ENCODE data around the gene TINCR.

Gene TINCR

DNA sequence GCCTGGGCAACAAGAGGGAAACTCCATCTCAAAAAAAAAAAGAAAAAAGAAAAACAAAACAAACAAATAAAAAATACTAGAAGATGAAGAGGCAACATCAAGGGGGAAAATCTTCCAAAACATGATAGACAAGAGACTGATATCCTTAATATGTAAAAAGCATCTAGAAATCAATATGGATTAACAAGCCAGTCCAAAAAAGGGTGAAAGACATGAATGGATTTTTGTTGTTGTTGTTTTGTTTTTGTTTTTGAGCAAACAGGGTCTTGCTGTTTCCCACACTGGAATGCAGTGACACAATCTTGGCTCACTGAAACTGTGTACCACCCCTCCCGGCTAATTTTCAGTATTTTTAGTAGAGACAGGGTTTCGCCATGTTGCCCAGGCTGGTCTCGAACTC is 4.0 kb upstream of the TINCR start:
- Histone ChIP-seq H4K20me1 (no peaks in the 10 kb centered on the region), H3K4me3 (no peak overlapping the region), H3K27ac (peak overlapping the region in 4 of 11 experiments; percentile 1 to 18 (median 4); a peak in 3 of 22 replicates), H3K4me1 (peaks cover 0 to 24% (median 14%) of the 10 kb centered on the region in 10 experiments; a peak in 15 of 20 replicates), H3K36me3 (no peaks in the 10 kb centered on the region), H3K9ac (peak overlapping the region in 2 of 11 experiments; percentile 4 to 34; a peak in 1 of 22 replicates), H3K9me3 (replicated peaks in 1 of 11) (no peaks in the 10 kb centered on the region), H3K4me2 (peak overlapping the region in 7 of 11 experiments; percentile 15 to 66 (median 56); a peak in 10 of 22 replicates), H3K27me3 (no peaks in the 10 kb centered on the region)
- TF ChIP-seq Cebpa-rat (IDR thresholded peaks at IDR 0.05), result no peak

DNA sequence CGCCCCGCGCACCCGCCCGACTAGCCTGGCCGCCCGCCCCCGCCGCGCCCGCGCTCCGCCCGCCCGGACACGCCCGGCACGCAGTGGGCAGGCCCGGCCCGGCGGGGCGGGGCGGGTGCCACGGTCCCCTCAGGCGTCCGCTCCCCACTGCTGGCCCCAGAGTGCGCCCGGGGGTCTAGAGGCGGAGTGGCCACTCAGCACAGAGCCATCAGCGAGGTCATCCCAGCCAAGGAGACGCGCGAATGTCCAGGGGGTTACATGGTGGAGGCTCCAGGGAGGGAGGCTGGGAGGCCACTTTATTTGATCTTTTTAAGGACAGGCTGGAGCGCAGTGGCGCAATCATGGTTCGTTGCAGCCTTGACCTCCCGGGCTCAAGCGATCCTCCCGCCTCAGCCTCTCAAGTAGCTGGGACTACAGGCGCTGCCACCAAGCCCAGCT is 236 bp upstream of the TINCR start:
- H3K4me3 ChIP-seq, result no peak overlapping the region
- H3K9ac ChIP-seq, result no peak overlapping the region
- H3K4me2 ChIP-seq, result no peak overlapping the region

DNA sequence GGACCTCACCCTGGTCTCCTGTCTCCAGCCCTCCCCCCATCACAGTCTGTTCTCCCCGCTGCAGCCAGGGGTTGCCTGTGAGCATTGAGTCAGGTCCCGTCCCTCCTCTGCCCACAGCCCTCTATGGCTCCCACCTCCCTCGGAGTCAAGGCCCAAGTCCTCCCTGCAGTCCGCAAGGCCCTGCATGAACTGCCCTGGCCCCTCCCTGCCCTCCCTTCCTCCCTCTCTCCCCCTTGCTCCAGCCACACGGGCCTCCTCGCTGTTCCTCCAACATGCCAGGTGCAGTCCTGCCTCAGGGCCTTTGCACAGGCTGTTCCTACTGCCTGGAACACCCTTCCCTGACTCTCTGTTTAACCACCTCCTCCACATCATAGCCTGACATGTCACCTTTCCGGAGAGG is 2.8 kb downstream of the TINCR start:
- peaks cover 0 to 16% (median 7%) of the 10 kb centered on the region in 10 experiments; a peak in 11 of 20 replicates for H3K4me1 ChIP-seq
- no peak for TF ChIP-seq Cebpa-rat (IDR thresholded peaks at IDR 0.05)
- H3K27me3 ChIP-seq, result no peaks in the 10 kb centered on the region
- H4K20me1 ChIP-seq, result peaks cover 0 to under 1% (median 0%) of the 10 kb centered on the region in 11 experiments; a peak in 1 of 22 replicates
- no peak overlapping the region for H3K9ac ChIP-seq
- H3K36me3 ChIP-seq, result no peaks in the 10 kb centered on the region; a peak in 1 of 22 replicates
- no peak overlapping the region for H3K4me2 ChIP-seq
- no peak overlapping the region for H3K27ac ChIP-seq
- H3K4me3 ChIP-seq, result no peak overlapping the region
- peaks cover 8 to 14% (median 10%) of the 10 kb centered on the region in 11 experiments for H3K9me3 ChIP-seq (replicated peaks in 1 of 11)

More for the DNA sequence above, 236 bp upstream of the TINCR start:
- Histone ChIP-seq H3K9me3 (replicated peaks in 1 of 11) (no peaks in the 10 kb centered on the region), H3K4me1 (peaks cover 0 to 32% (median 17%) of the 10 kb centered on the region in 10 experiments; a peak in 16 of 20 replicates), H3K36me3 (no peaks in the 10 kb centered on the region), H4K20me1 (no peaks in the 10 kb centered on the region; a peak in 1 of 22 replicates), H3K27ac (no peak overlapping the region), H3K27me3 (no peaks in the 10 kb centered on the region)
- no peak for TF ChIP-seq Cebpa-rat (IDR thresholded peaks at IDR 0.05)

DNA sequence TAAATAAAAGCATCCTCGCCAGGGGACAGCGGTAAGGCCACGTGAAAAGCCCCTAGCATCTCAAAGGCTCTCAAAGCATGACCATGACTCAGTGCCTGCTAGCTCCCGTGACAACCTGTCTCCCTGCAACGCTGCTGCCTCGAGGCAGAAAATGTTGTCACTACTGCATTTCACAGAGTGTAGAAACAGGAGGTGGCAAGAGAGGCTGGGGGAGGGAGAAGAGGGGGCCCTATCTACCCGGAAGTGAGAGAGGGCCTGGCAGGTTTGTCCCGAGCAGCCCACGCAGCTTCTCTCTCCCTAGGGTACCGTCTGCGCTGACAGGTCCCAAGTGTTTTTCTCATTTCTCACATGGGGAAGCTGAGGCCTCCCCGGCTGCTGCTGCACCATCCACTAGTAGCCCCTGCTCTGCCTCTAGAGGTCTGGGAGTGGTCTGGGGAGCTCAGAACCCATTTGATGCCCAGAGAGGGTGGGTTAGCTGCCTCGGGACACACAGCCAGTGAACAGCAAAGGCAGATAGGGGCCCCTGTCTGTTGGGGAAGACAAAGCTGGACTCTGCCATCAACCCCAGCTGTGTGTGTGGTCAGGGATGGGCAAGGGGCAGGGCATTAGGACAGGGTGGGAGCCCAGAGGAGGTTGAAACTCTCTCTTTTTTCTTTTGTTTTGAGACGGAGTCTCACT is 3.7 kb downstream of the TINCR start:
- Histone ChIP-seq H3K27ac (peak overlapping the region in 2 of 11 experiments; percentile 2 to 7; a peak in 1 of 22 replicates), H3K9ac (no peak overlapping the region; a peak in 1 of 22 replicates), H3K36me3 (no peaks in the 10 kb centered on the region; a peak in 1 of 22 replicates), H3K4me2 (peak overlapping the region in 8 of 11 experiments; percentile 10 to 37 (median 24); a peak in 6 of 22 replicates), H4K20me1 (peaks cover 0 to 5% (median 0%) of the 10 kb centered on the region in 11 experiments; a peak in 1 of 22 replicates), H3K9me3 (replicated peaks in 1 of 11) (peaks cover 8 to 14% (median 10%) of the 10 kb centered on the region in 11 experiments), H3K27me3 (no peaks in the 10 kb centered on the region), H3K4me3 (no peak overlapping the region), H3K4me1 (peaks cover 0 to 16% (median 7%) of the 10 kb centered on the region in 10 experiments; a peak in 11 of 20 replicates)
- peak in 1 of 11 experiments; percentile 63; a peak in 1 of 22 replicates for TF ChIP-seq Cebpa-rat (IDR thresholded peaks at IDR 0.05)

DNA sequence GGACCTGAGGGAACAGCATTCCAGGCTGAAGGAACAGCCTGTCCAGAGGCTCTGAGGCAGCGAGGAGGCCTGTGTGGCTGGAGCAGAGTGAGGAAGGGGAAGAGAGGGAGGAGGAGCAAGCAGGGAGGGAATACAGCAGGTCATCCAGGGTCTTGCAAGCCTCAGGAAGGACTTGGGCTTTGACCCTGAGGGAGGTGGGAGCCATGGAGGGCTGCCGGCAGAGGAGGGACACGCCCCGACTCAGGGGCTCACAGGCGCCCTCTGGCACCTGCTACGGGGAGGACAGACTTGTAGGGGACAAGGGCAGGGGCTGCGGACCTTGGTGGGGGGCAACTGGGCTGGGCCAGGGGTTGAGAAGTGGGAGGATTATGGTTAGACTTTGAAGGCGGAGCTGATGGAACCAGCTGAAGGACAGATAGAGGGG is 4.7 kb downstream of the TINCR start:
- no peak for TF ChIP-seq Cebpa-rat (IDR thresholded peaks at IDR 0.05)
- Histone ChIP-seq H3K4me2 (no peak overlapping the region), H3K9me3 (replicated peaks in 1 of 11) (peaks cover 8 to 14% (median 10%) of the 10 kb centered on the region in 11 experiments), H3K4me3 (no peak overlapping the region), H3K36me3 (no peaks in the 10 kb centered on the region; a peak in 1 of 22 replicates), H3K27ac (peak overlapping the region in 1 of 11 experiments; percentile 9; a peak in 2 of 22 replicates), H3K9ac (no peak overlapping the region), H3K27me3 (no peaks in the 10 kb centered on the region), H3K4me1 (peaks cover 0 to 18% (median 7%) of the 10 kb centered on the region in 10 experiments; a peak in 14 of 20 replicates), H4K20me1 (peaks cover 0 to 5% (median 0%) of the 10 kb centered on the region in 11 experiments; a peak in 1 of 22 replicates)

DNA sequence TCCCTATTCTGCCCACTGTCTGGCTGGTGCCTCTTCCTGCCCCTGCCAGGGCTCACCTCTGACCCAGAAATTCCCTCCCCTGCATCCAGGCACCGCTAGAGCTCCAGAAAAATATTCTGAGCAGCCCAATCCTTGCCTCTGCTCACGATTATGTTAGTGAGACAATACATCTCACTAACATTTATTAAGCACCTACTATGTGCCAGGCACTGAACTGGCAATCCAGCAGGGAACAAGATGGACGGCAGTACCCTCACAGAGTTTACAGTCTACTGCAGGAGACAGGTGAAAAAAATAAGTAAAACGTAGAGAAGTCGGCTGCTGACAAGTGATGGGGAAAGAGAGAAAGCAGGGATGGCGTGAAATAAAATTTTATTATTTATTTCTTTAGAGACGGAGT is 5.5 kb downstream of the TINCR start:
- no peaks in the 10 kb centered on the region for H3K27me3 ChIP-seq
- H3K27ac ChIP-seq, result no peak overlapping the region
- TF ChIP-seq Cebpa-rat (IDR thresholded peaks at IDR 0.05), result no peak
- H3K9ac ChIP-seq, result no peak overlapping the region
- no peaks in the 10 kb centered on the region; a peak in 1 of 22 replicates for H3K36me3 ChIP-seq
- peaks cover 0 to 6% (median 0%) of the 10 kb centered on the region in 11 experiments; a peak in 3 of 22 replicates for H4K20me1 ChIP-seq
- H3K4me1 ChIP-seq, result peaks cover 0 to 25% (median 15%) of the 10 kb centered on the region in 10 experiments; a peak in 18 of 20 replicates
- no peak overlapping the region for H3K4me3 ChIP-seq
- H3K4me2 ChIP-seq, result no peak overlapping the region
- peaks cover 8 to 14% (median 10%) of the 10 kb centered on the region in 11 experiments for H3K9me3 ChIP-seq (replicated peaks in 1 of 11)

DNA sequence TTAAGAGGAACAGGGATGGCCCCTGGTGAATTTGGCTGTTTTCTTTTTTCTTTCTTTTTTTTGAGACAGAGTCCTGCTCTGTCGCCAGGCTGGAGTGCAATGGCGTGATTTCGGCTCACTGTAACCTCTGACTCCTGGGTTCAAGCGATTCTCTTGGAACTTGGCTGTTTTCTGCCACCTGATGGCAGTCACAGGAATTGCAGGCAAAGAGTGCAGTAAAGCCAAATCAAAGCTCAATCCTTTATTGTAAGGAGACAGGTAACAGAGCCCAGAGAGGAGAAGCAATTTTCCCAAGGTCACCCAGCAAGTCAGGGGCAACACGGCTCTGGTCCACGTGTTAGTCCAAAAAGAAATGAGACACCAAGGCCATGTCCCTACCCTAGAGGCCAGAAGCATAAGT is 6.2 kb downstream of the TINCR start:
- no peak overlapping the region for H3K4me2 ChIP-seq
- no peaks in the 10 kb centered on the region for H3K27me3 ChIP-seq
- peaks cover 8 to 14% (median 10%) of the 10 kb centered on the region in 11 experiments for H3K9me3 ChIP-seq (replicated peaks in 1 of 11)
- TF ChIP-seq Cebpa-rat (IDR thresholded peaks at IDR 0.05), result no peak
- H4K20me1 ChIP-seq, result peaks cover 0 to 6% (median 0%) of the 10 kb centered on the region in 11 experiments; a peak in 3 of 22 replicates
- peaks cover 0 to 26% (median 16%) of the 10 kb centered on the region in 10 experiments; a peak in 18 of 20 replicates for H3K4me1 ChIP-seq
- H3K9ac ChIP-seq, result no peak overlapping the region
- H3K27ac ChIP-seq, result no peak overlapping the region
- no peaks in the 10 kb centered on the region; a peak in 1 of 22 replicates for H3K36me3 ChIP-seq
- no peak overlapping the region for H3K4me3 ChIP-seq

DNA sequence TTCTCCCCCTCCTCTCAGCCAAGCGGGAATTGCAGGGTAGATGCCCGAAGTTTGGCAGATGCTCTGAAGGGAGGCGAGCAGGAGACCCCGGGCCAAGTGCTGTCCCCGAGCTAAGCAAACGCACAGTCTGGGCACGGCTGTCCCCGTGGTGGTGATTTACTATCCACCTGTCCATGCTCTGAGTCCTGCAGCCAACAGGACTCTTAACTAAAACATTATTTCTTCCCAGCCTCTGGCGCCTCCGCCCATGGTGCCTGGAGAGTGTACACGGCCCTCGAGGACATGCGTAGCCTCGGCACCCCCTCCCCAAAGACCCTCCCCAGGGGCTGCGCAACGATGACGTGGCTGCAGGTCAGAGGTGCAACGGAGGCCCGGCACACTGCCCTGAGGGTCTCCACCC is 7.6 kb downstream of the TINCR start:
- TF ChIP-seq Cebpa-rat (IDR thresholded peaks at IDR 0.05), result no peak
- Histone ChIP-seq H3K9ac (no peak overlapping the region), H3K27ac (no peak overlapping the region), H3K36me3 (no peaks in the 10 kb centered on the region; a peak in 1 of 22 replicates), H4K20me1 (peaks cover 0 to 6% (median 0%) of the 10 kb centered on the region in 11 experiments; a peak in 3 of 22 replicates), H3K4me3 (no peak overlapping the region), H3K9me3 (replicated peaks in 1 of 11) (peaks cover 8 to 14% (median 10%) of the 10 kb centered on the region in 11 experiments), H3K4me1 (peaks cover 0 to 32% (median 16%) of the 10 kb centered on the region in 10 experiments; a peak in 18 of 20 replicates), H3K27me3 (no peaks in the 10 kb centered on the region), H3K4me2 (no peak overlapping the region)

DNA sequence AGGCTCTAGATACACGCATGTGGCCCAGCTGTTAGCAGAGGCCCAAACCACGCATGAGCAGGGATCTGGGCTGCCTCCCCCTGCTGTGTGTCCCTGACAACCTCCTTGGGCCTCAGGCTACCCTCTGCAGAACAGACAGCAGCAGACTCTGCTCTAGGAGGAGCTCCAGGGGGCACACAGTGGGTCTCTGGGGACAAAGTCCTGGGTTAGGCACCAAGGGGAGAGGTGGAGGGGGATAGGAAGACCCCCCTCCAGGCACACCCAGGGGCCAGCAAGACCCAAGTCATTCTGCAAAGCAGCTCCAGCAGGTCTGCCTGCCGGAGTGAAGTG is 8.0 kb downstream of the TINCR start:
- H3K27me3 ChIP-seq, result no peaks in the 10 kb centered on the region

More for the DNA sequence above, 8.0 kb downstream of the TINCR start:
- H4K20me1 ChIP-seq, result peaks cover 0 to 6% (median 0%) of the 10 kb centered on the region in 11 experiments; a peak in 3 of 22 replicates
- H3K4me2 ChIP-seq, result no peak overlapping the region
- no peak overlapping the region for H3K27ac ChIP-seq
- no peak overlapping the region for H3K9ac ChIP-seq
- H3K4me1 ChIP-seq, result peaks cover 0 to 32% (median 16%) of the 10 kb centered on the region in 10 experiments; a peak in 18 of 20 replicates
- no peak overlapping the region for H3K4me3 ChIP-seq
- no peak for TF ChIP-seq Cebpa-rat (IDR thresholded peaks at IDR 0.05)
- peaks cover 8 to 14% (median 10%) of the 10 kb centered on the region in 11 experiments for H3K9me3 ChIP-seq (replicated peaks in 1 of 11)
- no peaks in the 10 kb centered on the region; a peak in 1 of 22 replicates for H3K36me3 ChIP-seq
